Osteoblast (primary cell): ENCODE data around the gene CTSE. TPM values are rescaled to one million over a fixed set of nuclear protein-coding genes. Genes with fewer than 3 reads are reported as not detected.

Experiments
- DNase-seq: peaks from one replicate; pipeline ENCODE4 v3.0.0; 2011; ENCODE audit warnings: low spot score, mixed read lengths; ENCODE audit not compliant: insufficient read length; ENCODE audit errors: missing footprints
- H2AFZ ChIP-seq: 2 replicates; pipeline ENCODE4 v1.6.0; 2011; ENCODE audit warnings: mild to moderate bottlenecking, low read length
- H3K27ac ChIP-seq: 2 replicates; pipeline ENCODE4 v1.5.1; 2011; ENCODE audit warnings: mild to moderate bottlenecking, low read depth, low read length, moderate library complexity
- H3K27me3 ChIP-seq: 2 replicates; pipeline ENCODE4 v1.6.0; 2012; ENCODE audit warnings: mild to moderate bottlenecking, control low read depth, inconsistent platforms, low read length, moderate library complexity; ENCODE audit not compliant: insufficient read depth
- H3K36me3 ChIP-seq: 2 replicates; pipeline ENCODE4 v1.5.1; 2011; ENCODE audit warnings: mild to moderate bottlenecking, low read length, control low read depth, moderate library complexity; ENCODE audit not compliant: insufficient read depth
- H3K4me1 ChIP-seq: 2 replicates; pipeline ENCODE4 v1.5.1; 2011; ENCODE audit warnings: mild to moderate bottlenecking, low read length, control low read depth, moderate library complexity; ENCODE audit not compliant: insufficient read depth
- H3K4me2 ChIP-seq: 2 replicates; pipeline ENCODE4 v1.6.0; 2011; ENCODE audit warnings: mild to moderate bottlenecking, low read length; ENCODE audit not compliant: insufficient read depth
- H3K4me3 ChIP-seq: fragments of 200-600 bp; sonication (generic); 3 replicates; pipeline ENCODE4 v1.5.1; 2012; ENCODE audit warnings: mild to moderate bottlenecking, low read length, inconsistent platforms; ENCODE audit not compliant: insufficient read depth
- H3K79me2 ChIP-seq: 2 replicates; pipeline ENCODE4 v1.6.0; 2012; ENCODE audit warnings: mild to moderate bottlenecking, low read length, control low read depth, inconsistent platforms; ENCODE audit not compliant: insufficient read depth
- H3K9me3 ChIP-seq: 2 replicates; pipeline ENCODE4 v1.5.1; 2011; ENCODE audit warnings: low read depth, low read length, control low read depth
- H4K20me1 ChIP-seq: 2 replicates; pipeline ENCODE4 v1.6.0; 2012; ENCODE audit warnings: mild to moderate bottlenecking, low read length, control low read depth; ENCODE audit not compliant: insufficient read depth
- total RNA-seq: library from RNA; depleted of rRNA; stranded (reverse); fragments of >200 nt; gene quantifications from 2 replicates; pipeline ENCODE4 v1.2.3, GENCODE V29; 2012
- TF ChIP-seq, protein P1 (sequence below): IDR thresholded peaks from 2 replicates; pipeline ENCODE4 v1.5.1; 2011; ENCODE audit warnings: mild to moderate bottlenecking, low read depth, low read length, moderate library complexity; ENCODE audit errors: extremely low read depth

Gene CTSE
- total RNA-seq, 1 donor: not detected

DNA sequence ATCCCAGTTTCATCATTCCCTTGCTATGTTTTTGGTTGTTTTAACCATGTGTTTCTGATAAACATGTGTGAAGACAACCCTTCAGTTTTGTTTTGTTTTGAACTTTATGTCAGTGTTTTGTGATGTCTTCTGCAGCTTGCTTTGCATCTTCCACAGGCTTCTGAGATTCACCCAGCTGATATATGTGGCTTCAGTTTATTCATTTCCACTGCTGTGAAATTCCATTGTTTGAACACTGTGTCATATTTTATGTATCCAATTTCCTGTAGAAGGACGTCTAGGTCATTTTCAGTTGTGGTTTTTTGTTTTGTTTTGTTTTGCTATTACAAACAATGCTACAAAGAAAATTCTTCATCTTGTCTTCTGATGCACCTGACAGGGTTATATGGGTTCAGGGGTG, 53.2 kb downstream of the CTSE start:
- H3K79me2 ChIP-seq: no peaks in the 10 kb centered on the region
- no peaks in the 10 kb centered on the region for H3K36me3 ChIP-seq
- no peaks in the 10 kb centered on the region for H3K27me3 ChIP-seq
- H3K4me1 ChIP-seq: peaks cover under 1% of the 10 kb centered on the region
- no peak for DNase-seq
- H2AFZ ChIP-seq: no peak overlapping the region
- no peaks in the 10 kb centered on the region for H4K20me1 ChIP-seq
- H3K9me3 ChIP-seq: no peaks in the 10 kb centered on the region
- no peak overlapping the region for H3K4me2 ChIP-seq
- H3K27ac ChIP-seq: no peak overlapping the region
- H3K4me3 ChIP-seq: no peak overlapping the region
- TF ChIP-seq, protein P1, sequence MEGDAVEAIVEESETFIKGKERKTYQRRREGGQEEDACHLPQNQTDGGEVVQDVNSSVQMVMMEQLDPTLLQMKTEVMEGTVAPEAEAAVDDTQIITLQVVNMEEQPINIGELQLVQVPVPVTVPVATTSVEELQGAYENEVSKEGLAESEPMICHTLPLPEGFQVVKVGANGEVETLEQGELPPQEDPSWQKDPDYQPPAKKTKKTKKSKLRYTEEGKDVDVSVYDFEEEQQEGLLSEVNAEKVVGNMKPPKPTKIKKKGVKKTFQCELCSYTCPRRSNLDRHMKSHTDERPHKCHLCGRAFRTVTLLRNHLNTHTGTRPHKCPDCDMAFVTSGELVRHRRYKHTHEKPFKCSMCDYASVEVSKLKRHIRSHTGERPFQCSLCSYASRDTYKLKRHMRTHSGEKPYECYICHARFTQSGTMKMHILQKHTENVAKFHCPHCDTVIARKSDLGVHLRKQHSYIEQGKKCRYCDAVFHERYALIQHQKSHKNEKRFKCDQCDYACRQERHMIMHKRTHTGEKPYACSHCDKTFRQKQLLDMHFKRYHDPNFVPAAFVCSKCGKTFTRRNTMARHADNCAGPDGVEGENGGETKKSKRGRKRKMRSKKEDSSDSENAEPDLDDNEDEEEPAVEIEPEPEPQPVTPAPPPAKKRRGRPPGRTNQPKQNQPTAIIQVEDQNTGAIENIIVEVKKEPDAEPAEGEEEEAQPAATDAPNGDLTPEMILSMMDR: no peak

DNA sequence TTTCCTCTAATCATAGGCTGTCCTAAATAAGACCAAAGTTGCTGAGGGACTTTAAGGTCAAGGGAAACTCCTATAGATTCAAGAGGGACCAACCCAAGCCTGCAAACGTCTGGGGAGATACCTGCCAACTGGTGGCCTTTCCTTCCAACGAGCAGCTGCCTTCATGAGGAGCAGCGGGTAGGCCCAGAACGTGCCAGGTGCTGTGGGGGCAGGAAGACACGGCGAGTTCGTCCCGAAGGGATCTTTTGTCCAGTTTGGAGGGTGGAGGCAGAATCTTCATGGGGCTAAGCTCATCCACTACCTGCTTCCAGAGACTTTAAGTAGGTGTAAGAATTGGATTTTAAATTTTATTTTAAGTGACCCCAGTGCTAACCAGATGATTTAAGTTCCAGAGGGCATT, 54.5 kb downstream of the CTSE start:
- Histone ChIP-seq H4K20me1 (no peaks in the 10 kb centered on the region), H3K27me3 (no peaks in the 10 kb centered on the region), H3K27ac (no peak overlapping the region), H2AFZ (no peak overlapping the region), H3K4me3 (no peak overlapping the region), H3K36me3 (no peaks in the 10 kb centered on the region), H3K4me1 (no peaks in the 10 kb centered on the region), H3K79me2 (no peaks in the 10 kb centered on the region), H3K9me3 (no peaks in the 10 kb centered on the region), H3K4me2 (no peak overlapping the region)
- peak; percentile 29 for DNase-seq
- TF ChIP-seq, protein P1: no peak

DNA sequence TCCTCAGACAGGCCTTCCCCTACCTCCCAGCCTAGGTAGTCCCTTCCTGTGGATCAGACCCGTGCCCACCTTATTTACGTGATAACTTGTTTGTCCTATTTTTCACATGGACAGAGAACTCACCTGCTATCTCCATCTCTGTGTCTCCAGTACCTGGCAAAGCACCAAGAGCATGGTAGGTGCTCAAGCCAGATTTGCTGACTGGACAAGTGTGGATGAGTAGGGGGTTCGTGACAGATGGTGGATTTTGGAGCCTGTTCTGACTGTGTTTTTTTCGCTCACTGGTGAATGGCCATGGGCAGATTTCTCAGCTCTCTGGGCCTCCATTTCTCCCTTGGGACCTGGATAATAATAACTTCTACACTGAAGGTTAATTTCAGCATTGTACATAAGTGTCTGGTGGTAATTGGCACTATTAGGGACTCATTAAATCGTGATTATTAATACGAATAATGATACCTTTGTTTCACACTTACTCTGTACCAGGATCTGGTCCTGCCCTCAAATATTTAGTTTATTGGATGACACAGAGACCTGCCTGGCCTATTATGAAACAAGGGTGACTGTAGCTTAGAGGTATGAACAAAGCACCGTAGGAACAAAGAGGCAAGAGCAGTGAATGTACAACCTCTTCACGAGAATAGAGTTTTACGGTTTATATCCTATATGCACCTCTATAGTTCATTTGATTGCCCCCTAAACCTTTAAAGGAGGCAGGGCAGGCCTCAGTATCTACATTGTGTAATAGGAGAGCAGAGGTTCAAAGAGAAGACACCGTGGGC, 56.0 kb downstream of the CTSE start:
- H3K4me3 ChIP-seq: no peak overlapping the region
- no peaks in the 10 kb centered on the region for H3K27me3 ChIP-seq
- H3K27ac ChIP-seq: no peak overlapping the region
- DNase-seq: peak; percentile 65
- no peaks in the 10 kb centered on the region for H3K36me3 ChIP-seq
- H2AFZ ChIP-seq: no peak overlapping the region
- TF ChIP-seq, protein P1: no peak
- H3K9me3 ChIP-seq: no peaks in the 10 kb centered on the region
- H3K79me2 ChIP-seq: no peaks in the 10 kb centered on the region
- no peaks in the 10 kb centered on the region for H4K20me1 ChIP-seq
- H3K4me1 ChIP-seq: peaks cover 12% of the 10 kb centered on the region
- H3K4me2 ChIP-seq: no peak overlapping the region

DNA sequence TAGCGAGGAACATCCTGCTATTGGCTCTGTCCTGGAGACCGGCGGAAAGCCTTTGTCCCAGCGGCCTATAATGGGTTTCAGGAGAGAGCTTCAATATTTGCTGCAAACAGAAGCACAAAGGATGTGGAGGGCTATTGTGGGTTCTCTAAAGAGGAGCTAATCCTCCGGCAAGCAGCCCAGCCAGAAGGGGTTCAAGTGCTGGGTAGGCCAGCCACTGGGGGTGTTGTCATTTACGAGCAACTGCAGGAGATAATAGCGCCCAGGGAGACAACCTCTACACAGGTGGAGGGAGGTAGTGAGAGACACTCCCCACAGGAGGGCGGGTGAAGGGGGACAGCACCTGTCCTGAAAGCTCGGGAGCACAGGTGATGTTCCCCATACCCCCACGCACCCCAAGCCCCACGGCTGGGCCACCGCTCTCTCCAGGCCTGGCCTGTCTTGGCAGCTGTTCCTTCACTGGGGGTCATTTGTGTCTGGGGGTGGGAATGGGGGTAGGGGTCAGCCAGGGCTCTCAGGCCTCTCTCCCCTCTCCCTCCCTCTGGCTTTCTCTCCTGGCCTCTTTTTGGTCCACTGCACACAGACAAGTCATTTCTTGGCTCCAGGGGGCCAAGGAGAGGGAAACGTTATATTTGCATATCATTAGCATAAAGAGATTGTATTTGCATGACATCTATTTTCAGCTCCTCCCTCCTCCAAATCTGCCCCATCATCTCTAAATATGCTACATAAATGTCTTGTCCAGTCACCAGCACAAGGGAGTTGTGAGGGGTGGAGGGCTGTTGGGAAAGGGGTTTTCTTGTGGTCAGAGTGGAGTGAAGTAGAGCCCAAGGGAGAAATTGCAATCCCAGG, 58.4 kb downstream of the CTSE start:
- DNase-seq: no peak

More for the DNA sequence above, 58.4 kb downstream of the CTSE start:
- H4K20me1 ChIP-seq: no peaks in the 10 kb centered on the region
- H3K79me2 ChIP-seq: no peaks in the 10 kb centered on the region
- H3K4me3 ChIP-seq: no peak overlapping the region
- H2AFZ ChIP-seq: no peak overlapping the region
- TF ChIP-seq, protein P1: no peak
- H3K4me2 ChIP-seq: no peak overlapping the region
- H3K9me3 ChIP-seq: no peaks in the 10 kb centered on the region
- no peaks in the 10 kb centered on the region for H3K27me3 ChIP-seq
- H3K27ac ChIP-seq: no peak overlapping the region
- peaks cover 24% of the 10 kb centered on the region for H3K4me1 ChIP-seq
- no peaks in the 10 kb centered on the region for H3K36me3 ChIP-seq
